Gastroesophageal sphincter (tissue), 4 donors: Measurements from ENCODE around the gene CECR2. TPM values are rescaled to one million over a fixed set of nuclear protein-coding genes. Genes with fewer than 3 reads are reported as not detected.

Experiments used
- ATAC-seq: fragments of 150-250 bp; one replicate; pipeline ENCODE4 v1.9.1; 2016; ENCODE audit warnings: mild to moderate bottlenecking, moderate library complexity
- H3K27ac ChIP-seq, 4 donors: fragments of 200-600 bp; sonication (generic) in 3 of 4; 1 replicate in 3 of 4; 2 replicates in 1 of 4; pipeline ENCODE4 v1.5.1; 2016 to 2019
- H3K27me3 ChIP-seq: fragments of 200-600 bp; sonication (generic); one replicate; pipeline ENCODE4 v1.5.1; 2019
- H3K36me3 ChIP-seq, 2 donors: fragments of 200-600 bp; sonication (generic); one replicate each; pipeline ENCODE4 v1.5.1; 2019; ENCODE audit warnings: control low read depth in 1 of 2
- H3K4me1 ChIP-seq, 3 donors: fragments of 200-600 bp; sonication (generic); 1 replicate in 2 of 3; 2 replicates in 1 of 3; pipeline ENCODE4 v1.5.1; 2016 to 2019; ENCODE audit warnings: control low read depth in 2 of 3
- H3K4me3 ChIP-seq, 2 donors: fragments of 200-600 bp; sonication (generic); one replicate each; pipeline ENCODE4 v1.5.1; 2019; ENCODE audit warnings: mild to moderate bottlenecking in 1 of 2, moderate library complexity in 1 of 2
- H3K9me3 ChIP-seq, 3 donors: fragments of 200-600 bp; sonication (generic); one replicate each; pipeline ENCODE4 v1.5.1; 2017 to 2019; ENCODE audit warnings: control low read depth in 2 of 3
- CTCF ChIP-seq, 4 experiments: fragments of 200-600 bp in 2 of 4; fragments of 450-650 bp in 2 of 4; sonication (generic) in 1 of 4; IDR thresholded peaks; one replicate each; pipeline ENCODE4 v1.5.1; 2017 to 2019; ENCODE audit warnings: antibody characterized with exemption in 4 of 4, mild to moderate bottlenecking in 2 of 4, moderate library complexity in 2 of 4
- EP300 ChIP-seq: sonication (generic); formaldehyde crosslinking; IDR thresholded peaks from one replicate; pipeline ENCODE4 v1.6.1; 2017; ENCODE audit warnings: antibody characterized with exemption, mild to moderate bottlenecking
- POLR2A ChIP-seq, 2 donors: fragments of 450-650 bp; IDR thresholded peaks; one replicate each; pipeline ENCODE4 v1.6.1; 2017; ENCODE audit warnings: antibody characterized with exemption in 2 of 2, mild to moderate bottlenecking in 2 of 2, moderate library complexity in 1 of 2
- POLR2AphosphoS5 ChIP-seq: sonication (generic); formaldehyde crosslinking; IDR thresholded peaks from one replicate; pipeline ENCODE4 v1.6.1; 2017; ENCODE audit warnings: antibody characterized with exemption
- WGBS, 2 donors: methylation state at CpG; one replicate each; pipeline ENCODE4 v1.1.5; 2018; ENCODE audit warnings: low coverage in 1 of 2; 5-methylcytosine and 5-hydroxymethylcytosine counted together
- total RNA-seq, 4 donors: library from RNA; depleted of rRNA; stranded (reverse); fragments of >200 nt; gene quantifications; one replicate each; pipeline ENCODE4 v1.1.0, GENCODE V29; 2016

The CECR2 gene
- total RNA-seq, 4 donors from 2014 or later = 0.72 to 1.7 (median 1.2) TPM

GRCh38 chr22:17407643-17408042 lies 38.4 kb downstream of the CECR2 start:
- H3K27me3 ChIP-seq = no peaks in the 10 kb centered on the region
- no peak for ATAC-seq
- H3K4me1 ChIP-seq = no peaks in the 10 kb centered on the region
- no peaks in the 10 kb centered on the region for H3K9me3 ChIP-seq
- no peak for TF ChIP-seq POLR2AphosphoS5
- H3K4me3 ChIP-seq = no peak overlapping the region
- H3K36me3 ChIP-seq = no peaks in the 10 kb centered on the region
- WGBS, 2 donors = 62 to 84% methylated on average over 5 of the region's 5 CpGs
- H3K27ac ChIP-seq = no peak overlapping the region

DNA sequence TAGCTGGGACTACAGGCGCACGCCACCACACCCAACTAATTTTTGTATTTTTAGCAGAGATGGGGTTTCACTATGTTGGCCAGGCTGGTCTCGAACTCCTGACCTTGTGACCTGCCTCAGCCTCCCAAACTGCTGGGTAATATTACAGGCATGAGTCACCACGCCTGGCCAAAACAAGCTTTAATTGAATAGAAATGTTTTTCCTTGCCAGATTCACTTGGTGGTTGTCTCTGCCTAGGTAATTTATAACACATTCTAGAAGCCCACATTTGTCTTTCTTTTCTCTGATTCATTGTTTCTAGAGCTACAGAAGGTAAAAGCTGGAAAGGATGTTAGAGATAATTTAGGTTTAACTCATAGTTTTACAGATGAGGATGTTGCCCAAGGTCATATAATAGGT lies 41.3 kb downstream of the CECR2 start:
- no peaks in the 10 kb centered on the region for H3K27me3 ChIP-seq
- ATAC-seq = no peak
- H3K4me3 ChIP-seq = no peak overlapping the region
- no peak overlapping the region for H3K27ac ChIP-seq
- no peaks in the 10 kb centered on the region for H3K36me3 ChIP-seq
- H3K4me1 ChIP-seq = no peaks in the 10 kb centered on the region
- TF ChIP-seq EP300 = no peak
- TF ChIP-seq POLR2AphosphoS5 = no peak
- TF ChIP-seq CTCF (IDR thresholded peaks at IDR 0.05) = no peak
- TF ChIP-seq POLR2A (IDR thresholded peaks at IDR 0.05) = no peak
- 88 to 89% methylated on average over 3 to 4 of the region's 4 CpGs for WGBS, 2 donors
- H3K9me3 ChIP-seq = no peaks in the 10 kb centered on the region

DNA sequence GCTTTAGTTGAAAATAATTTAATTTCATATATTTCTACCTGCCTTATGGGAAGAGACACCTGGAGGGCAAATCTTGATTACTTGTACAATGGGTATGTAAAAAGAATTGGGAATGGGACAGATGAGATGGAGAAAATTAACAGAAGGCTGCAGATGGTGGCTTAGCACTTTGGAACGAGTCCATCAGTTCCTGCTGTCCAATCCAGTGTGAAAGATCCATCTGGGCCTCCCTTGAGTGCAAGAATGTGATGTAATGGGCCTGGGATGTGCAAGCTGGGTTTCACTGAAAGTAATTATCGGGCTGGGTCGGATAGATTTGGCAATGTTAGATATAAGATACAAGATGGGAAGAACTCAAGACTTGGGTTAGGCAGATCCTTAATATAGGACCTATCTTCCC lies 42.0 kb downstream of the CECR2 start:
- Histone ChIP-seq H3K36me3 (no peaks in the 10 kb centered on the region), H3K4me3 (no peak overlapping the region), H3K4me1 (no peaks in the 10 kb centered on the region), H3K27me3 (no peaks in the 10 kb centered on the region), H3K27ac (no peak overlapping the region), H3K9me3 (no peaks in the 10 kb centered on the region)
- ATAC-seq = no peak
- TF ChIP-seq POLR2AphosphoS5 = no peak
- no peak for TF ChIP-seq EP300
- TF ChIP-seq POLR2A (IDR thresholded peaks at IDR 0.05) = no peak
- TF ChIP-seq CTCF (IDR thresholded peaks at IDR 0.05) = no peak
- WGBS, 2 donors = 33 to 60% methylated on average over 1 to 3 of the region's 3 CpGs

- Histone ChIP-seq H3K9me3 (no peaks in the 10 kb centered on the region), H3K27ac (no peak overlapping the region), H3K4me3 (no peak overlapping the region), H3K36me3 (no peaks in the 10 kb centered on the region), H3K4me1 (no peaks in the 10 kb centered on the region), H3K27me3 (no peaks in the 10 kb centered on the region)
- no peak for TF ChIP-seq POLR2AphosphoS5
- TF ChIP-seq EP300 = no peak
- TF ChIP-seq POLR2A (IDR thresholded peaks at IDR 0.05) = no peak
- TF ChIP-seq CTCF (IDR thresholded peaks at IDR 0.05) = no peak
- 66 to 78% methylated on average over 5 to 6 of the region's 6 CpGs for WGBS, 2 donors
- ATAC-seq = no peak
Measured at GRCh38 chr22:17412232-17412631, 43.0 kb downstream of the CECR2 start.

GRCh38 chr22:17418890-17419324 lies 49.6 kb downstream of the CECR2 start:
- H3K27me3 ChIP-seq = no peaks in the 10 kb centered on the region
- 92 to 100% methylated on average over 1 to 2 of the region's 27 CpGs for WGBS, 2 donors
- no peaks in the 10 kb centered on the region for H3K36me3 ChIP-seq
- H3K4me3 ChIP-seq = no peak overlapping the region
- no peak for TF ChIP-seq EP300
- TF ChIP-seq CTCF (IDR thresholded peaks at IDR 0.05) = no peak
- no peak for TF ChIP-seq POLR2AphosphoS5
- no peak for TF ChIP-seq POLR2A (IDR thresholded peaks at IDR 0.05)
- no peaks in the 10 kb centered on the region for H3K9me3 ChIP-seq
- no peaks in the 10 kb centered on the region for H3K4me1 ChIP-seq
- ATAC-seq = no peak
- no peak overlapping the region for H3K27ac ChIP-seq
